Liver (tissue), 9 donors: ENCODE measurements around the gene CD244. TPM values are rescaled to one million over a fixed set of nuclear protein-coding genes. Genes with fewer than 3 reads are reported as not detected.

Experiments used
- DNase-seq: peaks from one replicate; pipeline ENCODE4 v3.0.0-alpha.2; 2017; ENCODE audit warnings: low spot score
- H3K27ac ChIP-seq, 2 donors: one replicate each; pipeline ENCODE4 v1.7.0; 2013; ENCODE audit warnings: inconsistent platforms in 2 of 2, low read length in 2 of 2, control low read depth in 1 of 2, low read depth in 1 of 2, mild to moderate bottlenecking in 1 of 2
- H3K27me3 ChIP-seq, 4 donors: one replicate each; pipeline versions ENCODE4 v1.6.1 to v1.7.0; 2013; ENCODE audit warnings: low read length in 3 of 4, inconsistent platforms in 1 of 4, mild to moderate bottlenecking in 1 of 4, moderate library complexity in 1 of 4; ENCODE audit not compliant: control insufficient read depth in 4 of 4, insufficient read depth in 4 of 4
- H3K36me3 ChIP-seq, 4 donors: one replicate each; pipeline versions ENCODE4 v1.6.1 to v1.7.0; 2013; ENCODE audit warnings: low read length in 3 of 4, mild to moderate bottlenecking in 3 of 4, low read depth in 1 of 4, moderate library complexity in 1 of 4; ENCODE audit not compliant: control insufficient read depth in 4 of 4, insufficient read depth in 3 of 4
- H3K4me1 ChIP-seq, 4 donors: one replicate each; pipeline versions ENCODE4 v1.6.1 to v1.7.0; 2013; ENCODE audit warnings: low read length in 3 of 4, mild to moderate bottlenecking in 3 of 4, moderate library complexity in 1 of 4; ENCODE audit not compliant: control insufficient read depth in 4 of 4, insufficient read depth in 4 of 4
- H3K4me3 ChIP-seq, 3 donors: one replicate each; pipeline versions ENCODE4 v1.6.1 to v1.7.0; 2013; ENCODE audit warnings: low read length in 3 of 3, control low read depth in 1 of 3, low read depth in 1 of 3, mild to moderate bottlenecking in 1 of 3
- H3K9ac ChIP-seq, 2 donors: one replicate each; pipeline ENCODE4 v1.7.0; 2013; ENCODE audit warnings: low read length in 2 of 2, mild to moderate bottlenecking in 2 of 2, moderate library complexity in 2 of 2, control low read depth in 1 of 2, low read depth in 1 of 2
- H3K9me3 ChIP-seq, 4 donors: one replicate each; pipeline versions ENCODE4 v1.6.1 to v1.7.0; 2013; ENCODE audit warnings: low read length in 3 of 4; ENCODE audit not compliant: control insufficient read depth in 4 of 4
- EGR1 ChIP-seq, 2 donors: IDR thresholded peaks; 2 replicates each; pipeline ENCODE4 v1.6.1; 2016 to 2018; ENCODE audit warnings: antibody characterized with exemption in 2 of 2, low read depth in 2 of 2
- FOXA1 ChIP-seq: IDR thresholded peaks from 2 replicates; pipeline ENCODE4 v1.6.1; 2016; ENCODE audit warnings: antibody characterized with exemption
- FOXA2 ChIP-seq: IDR thresholded peaks from 2 replicates; pipeline ENCODE4 v1.6.1; 2016; ENCODE audit warnings: antibody characterized with exemption
- GABPA ChIP-seq, 2 donors: IDR thresholded peaks in 1 of 2; conservative IDR thresholded peaks in 1 of 2; 2 replicates each; pipeline ENCODE4 v1.6.1; 2016; ENCODE audit warnings: antibody characterized with exemption in 2 of 2, mild to moderate bottlenecking in 1 of 2, moderate library complexity in 1 of 2
- HNF4A ChIP-seq, 2 donors: conservative IDR thresholded peaks; 2 replicates each; pipeline ENCODE4 v1.6.1; 2016; ENCODE audit warnings: antibody characterized with exemption in 2 of 2, mild to moderate bottlenecking in 2 of 2
- HNF4G ChIP-seq: IDR thresholded peaks from 2 replicates; pipeline ENCODE4 v1.6.1; 2016; ENCODE audit warnings: antibody characterized with exemption
- JUND ChIP-seq, 2 donors: IDR thresholded peaks; 2 replicates each; pipeline ENCODE4 v1.6.1; 2016; ENCODE audit warnings: antibody characterized with exemption in 2 of 2
- NR2F2 ChIP-seq: IDR thresholded peaks from 2 replicates; pipeline ENCODE4 v1.6.1; 2016; ENCODE audit warnings: antibody characterized with exemption
- RAD21 ChIP-seq, 2 donors: IDR thresholded peaks; 2 replicates each; pipeline ENCODE4 v1.6.1; 2016; ENCODE audit warnings: antibody characterized with exemption in 2 of 2, mild to moderate bottlenecking in 2 of 2
- REST ChIP-seq: IDR thresholded peaks from 2 replicates; pipeline ENCODE4 v1.6.1; 2016; ENCODE audit warnings: antibody characterized with exemption, mild to moderate bottlenecking
- RXRA ChIP-seq, 2 donors: IDR thresholded peaks; 2 replicates each; pipeline ENCODE4 v1.6.1; 2017 to 2018; ENCODE audit warnings: antibody characterized with exemption in 2 of 2, mild to moderate bottlenecking in 1 of 2
- SP1 ChIP-seq: IDR thresholded peaks from 2 replicates; pipeline ENCODE4 v1.6.1; 2018; ENCODE audit warnings: antibody characterized with exemption, mild to moderate bottlenecking
- TAF1 ChIP-seq: conservative IDR thresholded peaks from 2 replicates; pipeline ENCODE4 v1.6.1; 2016; ENCODE audit warnings: antibody characterized with exemption, mild to moderate bottlenecking
- YY1 ChIP-seq: IDR thresholded peaks from 2 replicates; pipeline ENCODE4 v1.6.1; 2016; ENCODE audit warnings: antibody characterized with exemption, mild to moderate bottlenecking
- WGBS: extraction: QIAGEN DNeasy Blood & Tissue Kit; methylation state at CpG from one replicate; pipeline ENCODE4 v1.1.7; 2013; 5-methylcytosine and 5-hydroxymethylcytosine counted together
- polyA plus RNA-seq, 2 donors: library from polyadenylated mRNA; stranded (reverse) in 1 of 2; unstranded in 1 of 2; fragments of 200-250 nt in 1 of 2; fragments of >200 nt in 1 of 2; fragmentation: Nextera tagmentation in 1 of 2; extraction: Ambion mirVana in 1 of 2; gene quantifications; one replicate each; pipeline versions ENCODE4 v1.2.1 to v1.2.3, GENCODE V29; 2013 to 2015
- total RNA-seq, 2 donors: library from RNA; depleted of rRNA; stranded (reverse); fragments of >200 nt; gene quantifications; one replicate each; pipeline ENCODE4 v1.2.3, GENCODE V29; 2014
- TF ChIP-seq, protein P1 (sequence below): IDR thresholded peaks from 2 replicates; pipeline ENCODE4 v1.6.1; 2016; ENCODE audit warnings: antibody characterized with exemption
- TF ChIP-seq, protein P2 (sequence below): IDR thresholded peaks from 2 replicates; pipeline ENCODE4 v1.6.1; 2016; ENCODE audit warnings: antibody characterized with exemption
- TF ChIP-seq, protein P3 (sequence below): IDR thresholded peaks from 2 replicates; pipeline ENCODE4 v1.6.1; 2016; ENCODE audit warnings: antibody characterized with exemption
- TF ChIP-seq, protein P4 (sequence below): fragments of 150-350 bp; IDR thresholded peaks from 2 replicates; pipeline ENCODE4 v1.5.1; 2017; ENCODE audit warnings: improper control_type of control experiment, low read depth, low read length; ENCODE audit not compliant: missing input control
- donor health status: healthy.
- donor health status: healthy.
- donor health status: healthy.
- donor health status: healthy.
- donor health status: healthy.

The CD244 gene
- total RNA-seq (1 to 10 TPM; 2.4 to 6.6 TPM), polyA plus RNA-seq (1 to 10 TPM in 1 of 2 donors, under 1 TPM in 1; 0.85 to 1.1 TPM)

DNA sequence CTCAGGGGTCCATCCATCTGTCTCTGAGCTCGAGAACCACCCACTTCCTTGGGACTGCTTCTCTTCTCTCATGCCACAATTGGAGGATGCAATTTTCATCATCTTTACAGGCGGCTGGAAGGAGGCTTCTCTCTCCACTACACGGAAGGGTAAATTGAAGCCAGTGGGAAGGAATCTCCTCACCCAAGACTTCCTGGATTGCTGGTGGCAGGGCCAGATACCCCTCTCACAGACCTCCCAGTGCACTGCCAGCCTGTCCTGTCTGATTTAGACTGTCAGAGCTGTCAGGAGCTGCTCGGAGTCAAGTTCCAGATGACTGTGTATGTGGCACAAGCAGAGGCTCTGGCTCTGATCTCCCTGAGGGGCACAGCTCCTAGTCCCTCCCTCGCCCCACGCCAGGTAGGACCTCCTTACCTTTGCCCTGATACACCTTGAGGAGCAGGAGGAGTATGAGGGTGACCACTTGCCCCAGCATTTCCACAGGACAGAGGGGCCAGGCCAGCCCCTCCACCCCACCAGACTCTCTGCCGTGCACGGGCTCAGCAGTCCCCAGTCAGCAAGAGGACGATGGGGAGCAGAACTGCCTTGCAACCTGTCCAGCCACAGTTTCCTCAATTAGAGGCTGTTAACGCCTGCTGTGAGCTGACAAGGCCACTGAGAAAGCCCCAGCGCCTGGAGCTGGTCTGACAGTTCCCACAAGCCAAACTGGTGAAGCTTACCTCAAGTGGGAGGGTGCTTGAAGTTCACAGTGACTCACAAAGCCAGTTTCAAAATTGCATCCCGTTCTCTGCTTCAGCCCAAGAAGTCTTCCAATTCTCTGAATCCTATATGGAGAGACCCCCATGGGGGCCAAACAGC, at the start of gene CD244:
Gene CD244 (minus strand): TSS at position 685 of the 858 bp plus-strand sequence. CDS start 210 bp downstream, at position 475.
- no peaks in the 10 kb centered on the region for H3K27me3 ChIP-seq
- H3K4me1 ChIP-seq: peaks cover 2 to 14% (median 12%) of the 10 kb centered on the region in 4 donors
- TF ChIP-seq FOXA1 (no peak), GABPA (IDR thresholded peaks at IDR 0.05 in 1 of 2, conservative IDR thresholded peaks at IDR 0.05 in 1 of 2) (no peak), HNF4A (conservative IDR thresholded peaks at IDR 0.05) (no peak), RXRA (IDR thresholded peaks at IDR 0.05) (no peak), TAF1 (no peak), RAD21 (IDR thresholded peaks at IDR 0.05) (no peak), EGR1 (IDR thresholded peaks at IDR 0.05; ENCODE audit: low read depth in 2 of 2) (no peak), JUND (IDR thresholded peaks at IDR 0.05) (no peak), SP1 (no peak), FOXA2 (no peak), YY1 (no peak), REST (no peak), HNF4G (no peak), NR2F2 (no peak)
- TF ChIP-seq, protein P1, sequence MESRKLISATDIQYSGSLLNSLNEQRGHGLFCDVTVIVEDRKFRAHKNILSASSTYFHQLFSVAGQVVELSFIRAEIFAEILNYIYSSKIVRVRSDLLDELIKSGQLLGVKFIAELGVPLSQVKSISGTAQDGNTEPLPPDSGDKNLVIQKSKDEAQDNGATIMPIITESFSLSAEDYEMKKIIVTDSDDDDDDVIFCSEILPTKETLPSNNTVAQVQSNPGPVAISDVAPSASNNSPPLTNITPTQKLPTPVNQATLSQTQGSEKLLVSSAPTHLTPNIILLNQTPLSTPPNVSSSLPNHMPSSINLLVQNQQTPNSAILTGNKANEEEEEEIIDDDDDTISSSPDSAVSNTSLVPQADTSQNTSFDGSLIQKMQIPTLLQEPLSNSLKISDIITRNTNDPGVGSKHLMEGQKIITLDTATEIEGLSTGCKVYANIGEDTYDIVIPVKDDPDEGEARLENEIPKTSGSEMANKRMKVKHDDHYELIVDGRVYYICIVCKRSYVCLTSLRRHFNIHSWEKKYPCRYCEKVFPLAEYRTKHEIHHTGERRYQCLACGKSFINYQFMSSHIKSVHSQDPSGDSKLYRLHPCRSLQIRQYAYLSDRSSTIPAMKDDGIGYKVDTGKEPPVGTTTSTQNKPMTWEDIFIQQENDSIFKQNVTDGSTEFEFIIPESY: no peak
- TF ChIP-seq, protein P2, sequence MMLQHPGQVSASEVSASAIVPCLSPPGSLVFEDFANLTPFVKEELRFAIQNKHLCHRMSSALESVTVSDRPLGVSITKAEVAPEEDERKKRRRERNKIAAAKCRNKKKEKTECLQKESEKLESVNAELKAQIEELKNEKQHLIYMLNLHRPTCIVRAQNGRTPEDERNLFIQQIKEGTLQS: no peak
- TF ChIP-seq, protein P3, sequence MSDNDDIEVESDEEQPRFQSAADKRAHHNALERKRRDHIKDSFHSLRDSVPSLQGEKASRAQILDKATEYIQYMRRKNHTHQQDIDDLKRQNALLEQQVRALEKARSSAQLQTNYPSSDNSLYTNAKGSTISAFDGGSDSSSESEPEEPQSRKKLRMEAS: no peak
- TF ChIP-seq, protein P4, sequence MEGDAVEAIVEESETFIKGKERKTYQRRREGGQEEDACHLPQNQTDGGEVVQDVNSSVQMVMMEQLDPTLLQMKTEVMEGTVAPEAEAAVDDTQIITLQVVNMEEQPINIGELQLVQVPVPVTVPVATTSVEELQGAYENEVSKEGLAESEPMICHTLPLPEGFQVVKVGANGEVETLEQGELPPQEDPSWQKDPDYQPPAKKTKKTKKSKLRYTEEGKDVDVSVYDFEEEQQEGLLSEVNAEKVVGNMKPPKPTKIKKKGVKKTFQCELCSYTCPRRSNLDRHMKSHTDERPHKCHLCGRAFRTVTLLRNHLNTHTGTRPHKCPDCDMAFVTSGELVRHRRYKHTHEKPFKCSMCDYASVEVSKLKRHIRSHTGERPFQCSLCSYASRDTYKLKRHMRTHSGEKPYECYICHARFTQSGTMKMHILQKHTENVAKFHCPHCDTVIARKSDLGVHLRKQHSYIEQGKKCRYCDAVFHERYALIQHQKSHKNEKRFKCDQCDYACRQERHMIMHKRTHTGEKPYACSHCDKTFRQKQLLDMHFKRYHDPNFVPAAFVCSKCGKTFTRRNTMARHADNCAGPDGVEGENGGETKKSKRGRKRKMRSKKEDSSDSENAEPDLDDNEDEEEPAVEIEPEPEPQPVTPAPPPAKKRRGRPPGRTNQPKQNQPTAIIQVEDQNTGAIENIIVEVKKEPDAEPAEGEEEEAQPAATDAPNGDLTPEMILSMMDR: no peak
- no peaks in the 10 kb centered on the region for H3K9me3 ChIP-seq
- H3K4me3 ChIP-seq: no peak within 1 kb of the TSS
- H3K36me3 ChIP-seq: no peaks in the 10 kb centered on the region
- no peak within 1 kb of the TSS for H3K27ac ChIP-seq
- WGBS: 74% methylated on average over 12 of the region's 12 CpGs
- no peak within 1 kb of the TSS for H3K9ac ChIP-seq
- DNase-seq: no peak
